Epithelial cell of prostate (primary cell): ENCODE data around the gene SRGAP1.

Experiments used
- DNase-seq: peaks from one replicate; pipeline ENCODE4 v3.0.0-alpha.2; 2011; ENCODE audit warnings: low read depth, low spot score
- H3K27ac ChIP-seq: fragments of 450-650 bp; 2 replicates; pipeline ENCODE4 v1.5.1; 2017; ENCODE audit warnings: mild to moderate bottlenecking

Gene SRGAP1

DNA sequence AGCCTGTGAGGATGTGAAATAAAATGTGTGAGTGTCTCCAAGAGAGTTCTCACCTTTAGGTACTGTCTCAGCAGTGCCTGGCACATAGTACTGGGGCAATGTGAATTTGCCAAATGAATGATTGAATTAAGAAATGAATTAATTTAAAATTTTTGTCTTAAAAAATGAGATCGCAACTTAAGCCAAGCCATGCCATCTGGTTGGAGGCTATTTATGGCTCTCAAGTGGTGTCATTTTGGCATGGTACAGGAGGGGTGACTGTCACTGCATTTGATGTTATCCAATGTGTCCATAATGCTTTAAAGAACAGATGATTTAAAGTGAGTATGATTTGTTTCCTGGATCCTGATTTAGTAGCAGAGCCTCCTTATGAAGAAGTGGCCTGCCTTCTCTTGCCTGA is 80.3 kb downstream of the SRGAP1 start:
- no peak for DNase-seq
- H3K27ac ChIP-seq: no peak overlapping the region

DNA sequence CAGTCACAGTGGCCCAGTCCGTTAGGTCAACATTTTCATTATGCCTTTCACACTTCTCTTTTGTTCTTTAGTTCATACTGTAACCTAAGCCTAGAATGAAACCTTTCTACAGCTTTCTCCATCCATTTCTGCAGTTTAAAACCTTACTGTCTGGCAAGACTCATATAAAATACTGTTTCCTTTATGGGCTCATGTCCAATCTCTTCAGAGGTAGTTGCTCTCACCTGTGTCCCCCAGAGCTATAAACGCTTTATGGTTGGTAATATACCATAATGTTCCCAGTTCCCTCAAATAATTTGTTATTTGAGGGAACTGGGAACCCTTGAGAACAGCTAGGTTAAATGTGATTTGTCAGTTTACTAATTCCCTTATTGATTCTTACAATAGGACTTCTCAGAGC is 83.0 kb downstream of the SRGAP1 start:
- H3K27ac ChIP-seq: no peak overlapping the region
- no peak for DNase-seq

DNA sequence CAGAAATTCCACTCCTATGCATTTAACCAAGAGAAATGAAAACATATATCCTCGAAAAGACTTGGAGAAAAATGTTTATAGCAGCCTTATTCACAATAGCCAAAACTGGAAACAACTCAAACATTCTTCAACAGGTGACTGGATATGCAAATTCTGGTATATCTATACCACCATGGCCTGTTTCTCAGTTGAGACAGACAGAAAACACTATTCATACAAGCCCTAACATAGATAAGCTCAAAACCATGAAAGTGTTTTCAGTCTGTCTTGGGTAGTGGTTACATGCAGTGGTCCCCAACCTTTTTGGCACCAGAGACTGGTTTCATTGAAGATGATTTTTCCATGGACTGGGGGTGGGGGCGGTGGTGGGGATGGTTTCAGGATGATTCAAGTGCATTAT is 83.8 kb downstream of the SRGAP1 start:
- peak overlapping the region; percentile 32 for H3K27ac ChIP-seq
- no peak for DNase-seq

DNA sequence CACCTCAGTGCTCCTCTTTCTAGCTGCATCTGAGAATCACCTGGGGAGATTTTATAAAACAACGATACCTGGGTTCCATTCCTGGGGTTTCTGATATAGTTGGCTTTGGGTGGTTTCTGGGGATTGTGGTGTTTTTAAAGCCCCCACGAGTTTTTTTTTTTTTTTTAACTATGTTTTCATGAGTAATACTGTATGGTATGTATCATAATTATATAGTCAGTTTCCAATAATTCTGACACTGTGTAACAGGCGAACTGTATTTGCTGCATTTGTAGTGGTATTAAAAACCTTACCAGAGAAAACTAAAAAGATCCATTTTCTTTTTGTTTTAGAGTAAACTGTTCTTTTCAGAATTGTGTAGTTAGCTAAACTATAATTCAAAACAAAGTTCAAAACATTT is 84.9 kb downstream of the SRGAP1 start:
- H3K27ac ChIP-seq: peak overlapping the region; percentile 32

DNA sequence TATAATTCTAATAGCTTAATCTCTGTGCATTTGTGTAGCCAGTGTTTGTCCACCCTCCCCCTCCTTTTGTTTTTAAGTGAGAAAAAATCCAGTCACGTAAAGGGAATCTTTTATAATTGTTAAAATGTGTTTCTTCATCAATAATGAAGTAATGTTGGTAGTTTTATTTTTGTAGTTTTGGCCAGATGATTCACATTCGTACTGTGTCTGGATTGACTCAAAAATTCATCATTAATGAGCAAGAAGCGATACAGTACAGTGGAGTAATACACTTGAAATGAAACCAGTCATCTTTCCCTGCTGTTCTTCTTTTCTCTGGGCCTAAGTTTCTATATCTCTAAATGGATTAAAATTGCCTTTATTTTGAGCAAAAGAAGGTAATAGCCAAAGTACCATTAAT is 86.5 kb downstream of the SRGAP1 start:
- DNase-seq: no peak
- peak overlapping the region; percentile 70 for H3K27ac ChIP-seq

More for the DNA sequence above, 84.9 kb downstream of the SRGAP1 start:
- DNase-seq: no peak

DNA sequence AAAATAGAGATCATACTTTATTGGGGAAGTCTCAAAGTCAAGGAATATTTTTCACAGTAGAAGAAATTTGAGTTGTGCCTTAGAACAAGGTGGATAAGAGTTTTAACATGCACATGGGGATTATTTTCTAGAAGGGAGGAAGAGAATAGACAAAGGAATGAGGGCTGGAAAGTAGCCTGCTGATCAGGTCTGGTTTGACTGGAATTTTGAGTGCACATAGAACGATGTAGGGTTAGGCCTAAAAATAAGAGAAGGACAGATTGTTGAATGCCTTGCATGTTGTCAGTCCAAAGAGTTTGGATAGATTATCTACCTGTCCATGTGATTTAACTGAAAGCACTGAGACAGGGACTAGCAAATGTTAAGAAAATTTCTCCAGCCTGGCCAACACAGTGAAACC is 87.2 kb downstream of the SRGAP1 start:
- peak overlapping the region; percentile 70 for H3K27ac ChIP-seq
- no peak for DNase-seq

DNA sequence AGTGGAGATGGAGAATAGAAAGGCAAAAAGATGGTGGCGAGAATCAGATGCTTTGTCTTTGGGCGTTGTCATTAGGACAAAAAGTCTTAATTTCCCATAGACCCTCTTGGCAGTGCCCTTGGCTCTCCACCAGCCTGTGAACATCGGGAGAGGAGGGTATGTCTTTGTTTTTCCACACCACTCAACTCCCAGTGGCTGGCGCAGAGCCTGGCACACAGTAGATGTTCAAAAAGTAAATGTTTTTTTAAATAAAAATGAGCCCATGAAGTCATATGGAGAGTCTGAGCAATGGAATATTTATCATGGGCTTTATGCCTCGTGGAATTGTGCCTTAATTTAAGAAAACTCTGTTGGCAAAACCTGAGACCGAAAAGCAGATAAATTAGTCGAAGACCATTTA is 90.4 kb downstream of the SRGAP1 start:
- no peak for DNase-seq
- H3K27ac ChIP-seq: no peak overlapping the region

DNA sequence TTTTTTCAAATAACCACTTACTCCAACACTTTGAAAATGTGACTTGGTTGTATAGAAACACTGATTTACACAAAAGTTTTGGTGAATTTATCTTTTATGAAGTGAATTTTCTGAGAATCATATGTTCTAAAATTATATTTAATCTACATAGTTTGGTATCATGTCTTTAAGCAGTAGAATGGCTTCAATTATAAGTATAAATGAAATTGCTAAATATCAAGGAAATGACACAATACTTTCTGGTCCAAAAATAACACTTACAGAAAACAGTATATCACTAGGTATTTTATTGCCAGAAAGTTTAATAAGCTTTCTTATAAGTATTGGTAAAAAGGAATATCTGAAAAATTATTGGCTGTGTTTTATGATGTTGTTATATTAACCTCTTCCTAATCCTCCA is 90.9 kb downstream of the SRGAP1 start:
- no peak for DNase-seq
- no peak overlapping the region for H3K27ac ChIP-seq

DNA sequence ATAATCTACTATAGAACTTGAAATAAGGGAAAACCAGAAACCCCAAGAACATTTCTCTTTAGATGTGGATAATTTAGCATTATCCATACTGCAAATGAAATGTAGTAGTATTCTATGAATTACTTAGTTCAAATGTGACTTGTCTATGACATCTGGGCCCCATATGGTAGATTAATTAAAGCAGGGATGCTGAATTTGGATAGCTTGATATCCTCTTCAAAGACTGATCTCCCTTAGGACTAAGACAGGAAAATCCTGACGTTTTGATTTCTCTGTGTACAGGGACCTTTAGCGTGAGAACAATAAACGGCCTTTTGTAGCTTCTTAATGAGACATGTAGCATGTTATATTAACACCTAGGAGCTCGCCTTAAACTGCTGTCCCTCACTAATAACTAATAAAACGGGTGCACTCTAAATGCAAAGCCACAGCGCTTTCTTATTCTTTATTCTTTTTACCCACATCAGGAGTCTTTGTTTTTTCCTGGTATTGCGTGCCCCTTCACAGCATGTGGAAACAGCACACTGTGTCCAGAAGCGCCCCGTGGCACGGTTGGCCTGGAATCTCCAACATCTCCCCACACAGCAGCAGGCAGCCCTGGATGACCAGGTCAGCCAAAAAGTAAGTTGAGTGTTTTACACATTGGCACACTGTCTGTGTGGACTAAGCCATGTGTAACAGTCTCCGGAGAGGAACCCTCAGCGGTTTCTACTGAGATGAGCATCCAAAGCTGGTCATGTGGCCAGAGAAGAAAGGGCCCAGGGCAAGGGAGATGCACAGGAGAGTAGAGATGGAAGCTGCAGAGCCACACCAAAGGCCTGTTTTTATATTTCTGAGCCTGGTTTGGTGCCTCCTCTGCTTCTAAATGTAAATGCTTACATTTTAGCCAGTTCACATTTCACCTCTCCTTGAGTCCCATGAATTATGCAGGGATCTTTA is 93.1 kb downstream of the SRGAP1 start:
- H3K27ac ChIP-seq: no peak overlapping the region
- DNase-seq: no peak

DNA sequence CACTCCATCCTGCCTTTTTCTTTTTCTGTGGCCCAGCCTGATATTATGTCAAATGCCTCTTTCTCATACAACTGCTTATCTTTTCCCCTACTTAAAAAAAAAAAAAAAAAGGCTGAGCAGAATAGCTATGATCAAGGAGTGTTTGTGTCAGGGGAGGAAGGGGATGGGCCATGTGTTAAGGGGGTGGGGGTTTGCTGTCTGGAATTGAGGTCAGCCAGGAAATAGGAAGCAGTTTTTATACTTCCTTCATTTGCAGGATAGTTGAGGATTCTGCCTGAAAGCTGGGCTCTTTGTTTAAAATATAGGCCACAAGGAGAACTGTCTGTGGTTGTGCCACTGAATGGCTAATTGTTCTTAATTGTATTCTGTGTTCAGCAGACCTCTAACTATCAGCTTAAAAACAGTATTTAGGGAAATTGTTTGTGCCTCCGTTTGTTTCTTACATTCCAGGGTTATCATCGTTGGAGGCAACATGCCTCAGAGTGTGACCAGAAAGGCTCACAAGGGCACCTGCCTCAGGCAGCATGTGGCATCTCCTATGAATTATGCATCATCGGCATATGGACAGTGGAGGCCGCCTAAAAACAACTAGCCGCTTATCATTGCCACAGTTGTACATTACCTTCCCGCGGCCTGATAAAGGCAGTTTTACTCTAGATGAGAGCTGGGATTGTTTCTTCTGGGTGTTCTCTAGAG is 96.0 kb downstream of the SRGAP1 start:
- H3K27ac ChIP-seq: no peak overlapping the region
- no peak for DNase-seq

DNA sequence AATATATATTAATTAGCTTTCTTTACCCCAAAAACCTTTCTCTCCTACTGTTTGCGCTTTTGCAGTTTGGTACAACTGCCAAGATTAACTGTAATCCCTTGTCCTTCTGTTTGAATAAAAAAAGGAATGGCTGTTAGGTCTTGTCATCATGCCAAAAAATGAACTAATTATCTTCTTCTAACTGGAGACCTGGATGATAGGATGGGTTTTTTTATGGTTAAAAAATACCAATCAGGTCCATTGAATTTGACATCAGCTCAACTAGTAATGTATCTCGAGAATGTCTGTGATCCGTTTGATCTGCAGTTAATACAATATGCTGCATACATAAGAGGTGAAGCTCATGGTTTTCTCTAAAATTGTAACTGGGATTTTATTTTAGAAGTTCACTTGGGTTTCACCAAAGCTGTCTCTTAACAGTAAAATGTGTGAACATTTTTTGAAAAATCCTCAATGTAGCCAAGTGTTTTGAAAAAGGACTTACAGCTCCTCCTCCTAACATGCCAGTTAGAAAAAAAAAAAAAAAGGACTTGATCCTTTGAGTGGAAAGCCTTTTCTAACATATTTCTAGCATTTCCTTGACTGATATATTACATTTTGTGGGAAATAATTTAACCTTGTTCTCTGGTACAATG is 96.8 kb downstream of the SRGAP1 start:
- H3K27ac ChIP-seq: no peak overlapping the region
- DNase-seq: no peak

DNA sequence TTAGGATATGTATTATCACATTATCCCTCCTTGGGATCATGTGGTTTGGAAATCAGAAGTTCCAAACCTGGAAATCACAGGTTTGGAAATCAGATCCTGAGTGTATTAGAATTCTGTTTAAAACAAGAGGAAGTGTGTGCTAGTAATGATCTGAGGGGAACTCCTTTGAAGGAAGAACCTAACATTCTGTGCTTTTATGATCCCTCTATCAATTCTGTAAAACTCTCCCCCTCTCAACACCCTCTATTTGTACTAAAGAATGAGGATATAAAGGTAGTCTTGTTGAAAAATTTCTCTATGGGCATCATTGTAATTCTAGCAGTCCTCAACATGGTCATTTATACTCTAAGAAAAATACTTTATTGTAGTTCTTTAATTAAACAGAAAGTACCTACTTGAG is 97.4 kb downstream of the SRGAP1 start:
- no peak for DNase-seq
- no peak overlapping the region for H3K27ac ChIP-seq

DNA sequence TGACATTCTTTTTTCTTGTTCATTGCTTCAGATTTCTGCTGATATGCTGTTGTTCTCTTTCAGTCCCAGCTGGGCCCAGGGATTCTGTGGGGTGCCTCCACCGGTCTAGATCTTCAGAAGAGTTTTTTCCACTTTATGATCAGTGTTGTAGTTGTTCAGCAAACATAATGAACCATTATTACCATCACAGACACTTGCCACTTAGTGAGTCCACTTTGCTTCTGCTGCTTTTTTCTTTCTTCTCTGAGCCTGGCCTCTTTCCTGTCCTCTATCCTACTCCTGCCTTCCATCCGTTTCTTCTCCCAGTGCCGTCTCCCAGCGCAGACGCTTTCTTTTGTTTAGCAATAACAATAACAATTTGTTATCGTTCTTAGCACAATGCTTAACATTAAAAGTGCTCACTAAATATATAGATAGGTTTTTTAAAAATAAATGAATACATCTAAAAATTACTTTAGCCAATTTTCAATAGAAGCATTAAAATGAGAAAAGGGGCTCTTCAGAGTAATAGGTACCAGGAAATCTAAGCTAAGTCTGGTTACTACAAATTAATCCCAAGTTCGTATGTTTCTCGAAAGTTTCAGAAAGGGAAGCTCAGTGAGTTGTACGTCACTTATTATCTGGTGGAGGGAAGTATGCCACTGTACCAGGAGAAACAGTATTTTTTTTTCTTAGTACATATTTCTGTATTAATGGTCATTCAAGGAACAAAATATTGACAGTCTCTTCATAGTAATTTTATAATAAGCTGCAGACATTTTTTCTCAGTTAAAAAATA is 98.2 kb downstream of the SRGAP1 start:
- DNase-seq: no peak
- no peak overlapping the region for H3K27ac ChIP-seq

DNA sequence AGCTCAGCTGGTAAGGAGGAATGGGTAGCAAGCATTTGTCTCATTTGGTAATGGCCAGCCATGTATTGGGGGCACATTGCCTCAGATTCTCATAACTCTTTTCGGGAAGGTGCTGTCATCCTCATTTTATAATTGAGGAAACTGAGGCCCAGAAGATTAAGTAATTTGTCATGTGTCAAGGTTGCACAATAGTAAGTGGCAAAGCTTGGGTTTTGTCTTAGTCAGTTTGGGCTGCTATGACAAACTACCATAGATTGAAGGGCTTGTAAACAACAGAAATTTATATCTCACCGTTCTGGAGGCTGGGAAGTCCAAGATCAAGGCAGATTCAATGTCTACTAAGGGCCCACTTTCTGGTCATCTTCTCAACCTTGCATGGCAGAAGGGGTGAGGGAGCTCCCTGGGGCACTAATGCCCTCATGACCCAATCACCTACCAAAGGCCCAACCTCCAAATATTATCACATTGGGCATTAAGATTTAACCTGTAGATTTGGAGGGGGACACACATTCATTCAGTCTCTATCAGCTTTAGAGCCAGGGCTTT is 99.6 kb downstream of the SRGAP1 start:
- H3K27ac ChIP-seq: no peak overlapping the region
- no peak for DNase-seq

DNA sequence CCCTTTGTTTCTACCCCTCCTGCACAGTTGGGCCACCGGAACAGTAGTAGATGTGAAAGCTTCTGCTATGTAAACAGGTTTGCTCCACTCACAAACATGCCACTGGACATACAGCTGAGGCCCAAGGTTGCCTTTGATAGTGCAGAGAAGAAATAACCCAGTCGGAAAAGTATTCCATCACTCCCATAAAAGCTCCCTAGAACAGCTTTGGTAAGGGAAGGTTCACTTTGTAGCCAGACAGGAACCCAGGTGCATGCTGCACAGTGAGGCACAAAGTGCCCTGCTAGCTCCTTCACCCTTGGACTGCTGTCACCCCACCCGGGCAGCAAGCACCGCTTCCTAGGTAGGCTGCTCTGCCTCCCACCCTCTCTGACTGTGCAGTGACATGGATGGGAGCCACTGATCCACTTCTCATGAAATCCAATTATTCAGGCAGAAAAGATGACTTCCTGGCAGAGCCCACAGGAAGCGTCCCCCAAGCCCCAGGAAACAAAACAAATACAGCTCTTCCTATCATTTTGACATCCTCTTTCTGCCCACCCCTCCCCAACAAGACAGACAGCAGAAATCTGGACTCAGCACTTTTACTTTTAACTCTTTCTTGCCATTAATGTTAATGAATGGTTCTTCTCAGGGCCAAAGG is 100.2 kb downstream of the SRGAP1 start:
- DNase-seq: no peak
- H3K27ac ChIP-seq: no peak overlapping the region

DNA sequence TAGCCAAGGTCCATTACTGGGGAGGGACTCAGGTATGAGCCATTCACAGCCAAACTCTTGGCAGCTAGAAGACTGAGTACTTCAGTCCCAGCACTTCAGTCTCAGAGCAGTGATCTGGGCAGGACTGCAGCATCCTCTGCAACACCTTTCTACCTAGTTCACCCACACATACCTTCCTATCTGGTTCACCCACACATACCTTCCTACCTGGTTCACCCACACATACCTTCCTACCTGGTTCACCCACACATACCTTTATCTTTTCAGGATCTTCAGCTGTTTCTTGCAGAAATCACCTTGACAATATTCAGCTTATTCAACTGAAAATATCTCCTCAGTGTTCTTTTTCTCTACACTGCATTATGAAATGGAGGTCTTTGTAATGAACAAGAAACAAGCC is 101.3 kb downstream of the SRGAP1 start:
- no peak overlapping the region for H3K27ac ChIP-seq
- no peak for DNase-seq

DNA sequence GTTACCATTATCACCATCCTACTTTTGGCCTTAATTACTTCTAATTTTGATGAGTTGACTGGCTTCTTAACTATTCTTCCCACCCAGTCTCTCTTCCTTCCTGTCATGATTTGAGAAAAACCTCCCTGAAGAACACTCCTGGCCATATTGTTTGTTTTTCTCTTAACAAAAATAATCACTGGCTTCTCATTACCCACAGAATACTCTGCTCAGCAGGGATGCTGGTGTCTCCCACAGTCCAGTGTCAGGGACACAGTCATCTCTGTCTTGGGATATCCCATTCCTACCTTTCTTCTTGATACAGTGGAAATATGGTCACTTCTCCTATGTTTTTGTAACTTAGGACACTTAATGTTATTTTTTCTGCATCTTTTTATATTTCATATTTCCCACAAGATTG is 103.7 kb downstream of the SRGAP1 start:
- no peak for DNase-seq
- H3K27ac ChIP-seq: no peak overlapping the region

DNA sequence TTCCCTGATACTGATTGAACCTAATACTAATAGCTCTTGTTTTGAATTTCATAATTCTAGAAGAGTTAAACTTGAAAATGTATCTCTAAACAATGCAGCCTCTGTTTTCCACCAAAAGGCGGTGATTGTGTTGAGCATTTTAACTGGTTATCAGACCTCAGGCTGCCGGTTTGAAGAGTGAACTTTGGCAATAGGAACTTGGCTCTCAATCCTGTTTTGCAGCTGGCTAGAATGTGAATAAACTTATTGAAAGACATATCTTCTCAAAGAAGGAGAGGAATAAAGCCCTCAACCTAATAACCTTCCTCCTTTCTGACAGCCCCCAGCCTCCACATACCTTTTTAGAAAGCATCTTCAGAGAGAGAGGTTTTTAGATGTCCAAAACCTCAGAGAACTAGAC is 105.4 kb downstream of the SRGAP1 start:
- DNase-seq: no peak

DNA sequence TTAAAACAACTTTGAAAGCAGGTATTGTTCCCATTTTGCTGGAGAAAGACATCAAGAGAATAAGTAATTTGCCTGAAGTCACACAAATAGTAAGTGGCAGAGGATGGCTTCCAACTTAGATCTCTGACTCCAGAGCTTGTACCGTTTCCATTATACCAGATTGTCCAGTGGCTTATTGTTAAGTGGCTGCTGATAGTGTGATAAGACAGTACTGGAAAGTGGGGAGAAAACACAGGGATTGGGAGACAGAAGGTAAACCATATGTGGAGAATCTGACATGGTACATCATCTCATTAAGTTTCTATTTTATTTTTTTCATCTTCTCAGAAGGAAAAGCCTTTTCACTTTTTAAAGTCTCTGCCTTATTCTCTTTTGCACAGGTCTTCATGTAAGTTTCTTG is 108.5 kb downstream of the SRGAP1 start:
- no peak for DNase-seq
- H3K27ac ChIP-seq: no peak overlapping the region

More for the DNA sequence above, 105.4 kb downstream of the SRGAP1 start:
- H3K27ac ChIP-seq: no peak overlapping the region
